PC-9 (cell line): Measurements from ENCODE around the gene TIGAR.

Experiments
- CTCF ChIP-seq: fragments of 200-600 bp; sonication (generic); conservative IDR thresholded peaks from 2 replicates; pipeline ENCODE4 v1.6.1; 2017; ENCODE audit warnings: mixed run types, antibody characterized with exemption, mild to moderate bottlenecking, moderate library complexity
- EZH2 ChIP-seq: fragments of 200-600 bp; sonication (generic); IDR thresholded peaks from 2 replicates; pipeline ENCODE4 v1.8.0; 2017; ENCODE audit warnings: antibody characterized with exemption, low read depth

GRCh38 chr12:4271717-4272423, 49.1 kb upstream of the TIGAR start:
- TF ChIP-seq CTCF = no peak
- TF ChIP-seq EZH2 = no peak
